GM12872 (cell line): ENCODE data around the gene KIAA1755.

Source experiments
- CTCF ChIP-seq: IDR thresholded peaks from 3 replicates; pipeline ENCODE4 v1.5.1; 2011; ENCODE audit warnings: low read depth, mild to moderate bottlenecking, low read length, moderate library complexity; ENCODE audit not compliant: insufficient read depth

The KIAA1755 gene

GRCh38 chr20:38269040-38269439 is 8.5 kb upstream of the KIAA1755 start:
- TF ChIP-seq CTCF = no peak

GRCh38 chr20:38267901-38268514 is 7.5 kb upstream of the KIAA1755 start:
- TF ChIP-seq CTCF = no peak

- TF ChIP-seq CTCF = no peak
Measured at GRCh38 chr20:38267296-38267695, 6.8 kb upstream of the KIAA1755 start.

- no peak for TF ChIP-seq CTCF
Measured at GRCh38 chr20:38266426-38266825, 5.9 kb upstream of the KIAA1755 start.

- TF ChIP-seq CTCF = no peak
Measured at GRCh38 chr20:38262931-38263330, 2.4 kb upstream of the KIAA1755 start.

- no peak for TF ChIP-seq CTCF
Measured at GRCh38 chr20:38261054-38261390, 487 bp upstream of the KIAA1755 start.

GRCh38 chr20:38260025-38260377 is 534 bp downstream of the KIAA1755 start:
- TF ChIP-seq CTCF = no peak

GRCh38 chr20:38258545-38259215 is 1.9 kb downstream of the KIAA1755 start:
- no peak for TF ChIP-seq CTCF
